ENCODE measurements around the gene NUP98.

DNA sequence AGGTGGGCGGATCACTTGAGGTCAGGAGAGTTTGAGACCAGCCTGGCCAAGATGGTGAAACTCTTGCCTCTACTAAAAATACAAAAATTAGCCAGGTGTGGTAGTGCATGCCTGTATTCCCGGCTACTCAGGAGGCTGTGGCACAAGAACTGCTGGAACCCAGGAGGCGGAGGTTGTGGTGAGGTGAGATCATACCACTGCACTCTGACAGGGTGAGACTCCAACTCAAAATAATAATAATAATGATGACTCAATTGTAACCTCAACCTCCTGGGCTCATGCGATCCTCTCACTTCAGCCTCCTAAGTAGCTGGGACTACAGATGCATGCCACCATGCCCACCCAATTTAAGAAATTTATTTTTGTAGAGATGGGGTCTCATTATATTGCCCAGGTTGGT is 110.6 kb downstream of the NUP98 start:
- no peak for TF ChIP-seq EZH2 (IDR thresholded peaks at IDR 0.05)
- TF ChIP-seq POLR2AphosphoS5 (IDR thresholded peaks at IDR 0.05; ENCODE audit: borderline replicate concordance, low read depth, low read length), result no peak
- no peak for TF ChIP-seq FOXP2 (optimal IDR thresholded peaks at IDR 0.05; ENCODE audit: control extremely low read depth, extremely low read length, insufficient read depth)

All from SK-N-MC (cell line).